ENCODE measurements around the gene MAST4. TPM values are rescaled to one million over a fixed set of nuclear protein-coding genes. Genes with fewer than 3 reads are reported as not detected.

Gene MAST4
- polyA plus RNA-seq, 2 donors, result 18.3 to 22.2 TPM

DNA sequence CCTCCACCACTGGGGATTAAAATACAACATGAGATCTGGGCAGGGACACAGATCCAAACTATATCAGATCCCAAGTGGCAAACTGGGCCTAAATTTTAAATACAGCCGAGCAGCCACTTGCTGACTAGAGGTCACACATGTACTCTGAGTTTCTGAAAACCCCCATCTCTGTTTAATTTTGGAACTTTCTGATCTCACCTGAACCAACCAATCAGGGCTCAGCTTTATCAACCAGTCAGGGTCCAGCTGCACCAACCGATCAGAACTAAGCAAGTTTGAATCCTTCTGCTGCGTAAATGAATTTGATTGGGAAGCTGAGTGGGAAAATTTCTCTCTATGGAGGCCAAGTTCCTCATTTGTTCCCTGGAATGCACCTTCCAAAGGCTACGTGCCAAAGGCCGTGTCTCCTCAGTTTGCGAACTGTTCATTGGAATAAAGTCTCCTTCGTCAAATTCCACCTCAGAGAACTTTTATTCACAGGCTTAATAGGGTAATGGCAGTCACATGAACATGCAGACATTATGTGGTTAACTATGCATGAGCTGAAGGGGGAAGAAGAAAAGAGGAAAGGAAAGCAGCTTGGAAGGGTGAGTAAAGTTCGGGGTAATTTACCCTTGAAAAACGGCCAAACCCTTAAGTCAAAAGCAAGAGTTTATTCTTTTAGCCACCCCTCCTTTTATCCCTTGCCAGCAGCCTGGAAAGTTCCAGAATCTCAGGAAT is 596.7 kb downstream of the MAST4 start:
- H3K4me1 ChIP-seq (ENCODE audit: control insufficient read depth in 2 of 2, insufficient read depth in 2 of 2, low read length in 1 of 2), result no peaks in the 10 kb centered on the region
- H3K9me3 ChIP-seq (ENCODE audit: control insufficient read depth in 2 of 2, insufficient read depth in 1 of 2, low read depth in 1 of 2, low read length in 1 of 2), result no peaks in the 10 kb centered on the region
- H3K4me3 ChIP-seq (ENCODE audit: low read depth in 1 of 2, low read length in 2 of 2), result no peak overlapping the region
- no peaks in the 10 kb centered on the region for H3K36me3 ChIP-seq (ENCODE audit: control insufficient read depth in 2 of 2, insufficient read depth in 2 of 2, low read length in 1 of 2)
- WGBS, 2 donors, result 50 to 52% methylated on average over 9 of the region's 9 CpGs
- H3K27ac ChIP-seq (ENCODE audit: low read depth in 2 of 2, low read length in 1 of 2), result no peak overlapping the region
- no peaks in the 10 kb centered on the region for H3K27me3 ChIP-seq (ENCODE audit: control insufficient read depth in 1 of 2, insufficient read depth in 2 of 2, low read length in 2 of 2)

DNA sequence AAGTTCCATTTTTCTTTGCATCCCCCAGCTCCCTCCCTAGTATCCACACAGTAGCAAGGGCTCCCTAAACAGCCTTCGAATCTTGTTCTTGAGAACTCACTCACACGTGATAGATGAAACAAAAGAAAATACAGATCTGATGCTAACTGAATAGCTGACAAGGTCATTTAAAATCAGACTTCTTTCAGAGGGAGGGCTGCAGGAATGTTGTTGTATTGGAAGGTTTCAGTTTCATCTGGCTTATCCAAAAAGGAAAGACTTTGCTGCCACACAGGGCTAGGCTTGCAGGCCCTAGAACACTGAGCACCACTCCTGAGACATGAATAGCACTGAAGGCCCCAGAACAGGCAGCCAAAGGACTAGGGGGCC is 597.2 kb downstream of the MAST4 start:
- no peaks in the 10 kb centered on the region for H3K4me1 ChIP-seq (ENCODE audit: control insufficient read depth in 2 of 2, insufficient read depth in 2 of 2, low read length in 1 of 2)
- H3K36me3 ChIP-seq (ENCODE audit: control insufficient read depth in 2 of 2, insufficient read depth in 2 of 2, low read length in 1 of 2), result no peaks in the 10 kb centered on the region
- H3K27ac ChIP-seq (ENCODE audit: low read depth in 2 of 2, low read length in 1 of 2), result no peak overlapping the region

DNA sequence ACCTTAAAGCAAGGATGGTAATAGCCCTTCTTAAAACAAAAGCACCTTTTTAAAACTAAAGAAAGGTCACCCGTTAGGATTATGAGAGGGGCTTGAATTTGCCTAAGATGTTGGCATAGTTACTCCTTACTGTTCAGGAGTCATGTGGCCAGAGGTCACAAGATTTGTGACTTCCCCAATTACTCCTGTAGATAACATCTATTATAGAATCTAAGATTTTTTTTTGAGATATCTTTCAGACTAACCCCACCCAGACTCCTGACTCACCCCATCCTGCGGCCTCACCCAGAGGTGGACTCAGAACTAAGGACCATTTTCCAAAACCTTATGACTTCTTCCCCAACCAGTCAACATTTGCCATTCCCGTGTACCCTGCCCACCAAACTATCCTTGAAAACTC is 598.0 kb downstream of the MAST4 start:
- no peak overlapping the region for H3K27ac ChIP-seq (ENCODE audit: low read depth in 2 of 2, low read length in 1 of 2)
- WGBS, 2 donors, result 84 to 89% methylated on average over 3 of the region's 3 CpGs

More for the DNA sequence above, 597.2 kb downstream of the MAST4 start:
- no peak overlapping the region for H3K4me3 ChIP-seq (ENCODE audit: low read depth in 1 of 2, low read length in 2 of 2)
- no peaks in the 10 kb centered on the region for H3K27me3 ChIP-seq (ENCODE audit: control insufficient read depth in 1 of 2, insufficient read depth in 2 of 2, low read length in 2 of 2)
- no peaks in the 10 kb centered on the region for H3K9me3 ChIP-seq (ENCODE audit: control insufficient read depth in 2 of 2, insufficient read depth in 1 of 2, low read depth in 1 of 2, low read length in 1 of 2)
- 26 to 35% methylated on average over 2 of the region's 2 CpGs for WGBS, 2 donors

DNA sequence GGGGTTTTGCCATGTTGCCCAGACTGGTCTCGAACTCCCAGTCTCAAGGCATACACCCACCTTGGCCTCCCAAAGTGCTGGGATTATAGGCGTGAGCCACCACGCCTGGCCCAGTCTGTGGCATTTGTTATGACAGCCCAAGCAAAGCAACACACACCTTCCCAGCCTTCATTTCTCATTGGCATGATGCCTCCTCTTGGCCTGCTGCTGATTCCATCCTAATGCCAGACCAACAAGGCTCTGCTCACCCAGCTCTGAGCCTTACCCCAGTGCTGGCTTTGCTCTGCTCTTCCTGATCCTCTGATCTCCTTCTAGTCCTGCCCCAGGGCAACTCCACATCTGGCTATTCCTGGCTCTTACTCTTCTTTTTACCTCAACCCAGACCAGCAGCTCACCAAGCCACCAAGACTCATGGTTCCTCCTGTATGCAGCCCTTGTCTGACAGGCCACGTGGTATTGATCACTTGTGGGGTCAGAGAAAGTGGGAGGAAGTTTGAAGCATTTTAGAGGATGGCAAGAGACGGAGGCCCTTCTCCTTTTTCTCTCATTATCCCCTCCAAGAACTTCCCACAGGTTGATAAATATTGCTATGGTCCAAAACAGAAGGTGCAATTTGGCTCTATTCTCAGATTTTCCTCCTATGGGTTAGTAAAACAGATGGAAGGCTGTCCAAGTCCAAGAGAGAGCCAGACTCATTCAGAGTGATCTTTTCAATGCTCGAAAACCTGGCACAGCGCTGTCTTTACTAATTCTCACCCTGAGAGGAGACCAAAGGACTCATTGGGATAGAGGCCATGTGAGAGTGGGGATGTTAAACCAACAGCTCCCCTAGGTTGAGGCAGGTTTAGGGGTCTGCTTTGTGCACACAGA is 599.4 kb downstream of the MAST4 start:
- no peaks in the 10 kb centered on the region for H3K4me1 ChIP-seq (ENCODE audit: control insufficient read depth in 2 of 2, insufficient read depth in 2 of 2, low read length in 1 of 2)
- H3K27me3 ChIP-seq (ENCODE audit: control insufficient read depth in 1 of 2, insufficient read depth in 2 of 2, low read length in 2 of 2), result no peaks in the 10 kb centered on the region
- no peak overlapping the region for H3K27ac ChIP-seq (ENCODE audit: low read depth in 2 of 2, low read length in 1 of 2)
- H3K9me3 ChIP-seq (ENCODE audit: control insufficient read depth in 2 of 2, insufficient read depth in 1 of 2, low read depth in 1 of 2, low read length in 1 of 2), result no peaks in the 10 kb centered on the region
- WGBS, 2 donors, result 79 to 83% methylated on average over 7 of the region's 7 CpGs
- H3K36me3 ChIP-seq (ENCODE audit: control insufficient read depth in 2 of 2, insufficient read depth in 2 of 2, low read length in 1 of 2), result no peaks in the 10 kb centered on the region
- no peak overlapping the region for H3K4me3 ChIP-seq (ENCODE audit: low read depth in 1 of 2, low read length in 2 of 2)

More for the DNA sequence above, 598.0 kb downstream of the MAST4 start:
- H3K9me3 ChIP-seq (ENCODE audit: control insufficient read depth in 2 of 2, insufficient read depth in 1 of 2, low read depth in 1 of 2, low read length in 1 of 2), result no peaks in the 10 kb centered on the region
- no peaks in the 10 kb centered on the region for H3K36me3 ChIP-seq (ENCODE audit: control insufficient read depth in 2 of 2, insufficient read depth in 2 of 2, low read length in 1 of 2)
- H3K27me3 ChIP-seq (ENCODE audit: control insufficient read depth in 1 of 2, insufficient read depth in 2 of 2, low read length in 2 of 2), result no peaks in the 10 kb centered on the region
- no peak overlapping the region for H3K4me3 ChIP-seq (ENCODE audit: low read depth in 1 of 2, low read length in 2 of 2)
- H3K4me1 ChIP-seq (ENCODE audit: control insufficient read depth in 2 of 2, insufficient read depth in 2 of 2, low read length in 1 of 2), result no peaks in the 10 kb centered on the region

DNA sequence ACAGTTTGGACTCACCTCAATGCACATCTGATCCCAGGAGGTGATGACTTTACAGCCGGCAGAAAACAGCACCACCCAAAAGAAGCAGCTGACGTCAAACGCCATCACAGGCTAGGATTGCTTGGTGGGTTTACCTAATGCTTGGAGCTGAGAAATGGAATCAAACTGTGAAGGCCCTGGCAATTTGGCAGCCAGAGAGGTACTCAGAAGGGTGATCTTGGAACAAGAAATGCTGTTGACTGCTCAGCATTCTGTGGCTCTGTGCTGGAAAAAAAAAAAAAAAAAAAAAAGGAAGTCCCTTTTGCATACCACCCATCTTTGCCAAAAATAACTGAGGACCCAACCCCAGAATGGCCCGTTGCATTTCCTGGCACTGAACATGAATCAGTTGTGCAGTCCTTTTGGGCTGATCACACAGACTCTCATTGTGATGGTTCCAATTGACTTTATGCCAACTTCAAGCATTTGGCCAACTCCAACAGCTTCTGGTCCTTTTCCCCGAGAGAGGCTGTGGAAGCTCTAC is 600.4 kb downstream of the MAST4 start, which contains the start of gene CD180:
CD180 (minus strand) TSS at position 263 of the 523 bp plus-strand sequence; CDS start at position 105, 158 bp downstream.
- H3K27me3 ChIP-seq (ENCODE audit: control insufficient read depth in 1 of 2, insufficient read depth in 2 of 2, low read length in 2 of 2), result no peaks in the 10 kb centered on the region
- 52 to 54% methylated on average over 5 of the region's 5 CpGs for WGBS, 2 donors
- no peak within 1 kb of the TSS for H3K27ac ChIP-seq (ENCODE audit: low read depth in 2 of 2, low read length in 1 of 2)
- H3K36me3 ChIP-seq (ENCODE audit: control insufficient read depth in 2 of 2, insufficient read depth in 2 of 2, low read length in 1 of 2), result no peaks in the 10 kb centered on the region
- H3K9me3 ChIP-seq (ENCODE audit: control insufficient read depth in 2 of 2, insufficient read depth in 1 of 2, low read depth in 1 of 2, low read length in 1 of 2), result no peaks in the 10 kb centered on the region
- H3K4me1 ChIP-seq (ENCODE audit: control insufficient read depth in 2 of 2, insufficient read depth in 2 of 2, low read length in 1 of 2), result no peaks in the 10 kb centered on the region
- no peak within 1 kb of the TSS for H3K4me3 ChIP-seq (ENCODE audit: low read depth in 1 of 2, low read length in 2 of 2)

DNA sequence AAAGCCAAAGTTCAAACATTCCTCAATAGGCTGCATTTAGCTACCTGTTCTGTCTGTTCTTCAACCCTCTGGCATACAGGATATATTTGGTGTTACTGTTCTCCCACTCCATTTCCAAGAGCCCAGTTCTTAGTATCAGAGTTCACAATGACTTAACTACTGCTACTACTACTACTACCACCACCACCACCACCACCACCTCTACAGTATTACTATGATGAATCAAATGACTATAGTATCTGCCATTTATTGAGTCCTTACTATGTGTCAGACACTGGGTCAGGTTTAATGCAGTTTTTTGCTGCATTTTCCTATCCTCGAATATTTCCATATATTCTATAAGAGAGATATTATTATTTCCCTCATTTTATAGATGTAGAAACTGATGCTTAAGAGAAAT is 601.3 kb downstream of the MAST4 start:
- H3K9me3 ChIP-seq (ENCODE audit: control insufficient read depth in 2 of 2, insufficient read depth in 1 of 2, low read depth in 1 of 2, low read length in 1 of 2), result no peaks in the 10 kb centered on the region
- H3K4me3 ChIP-seq (ENCODE audit: low read depth in 1 of 2, low read length in 2 of 2), result no peak overlapping the region
- no peaks in the 10 kb centered on the region for H3K4me1 ChIP-seq (ENCODE audit: control insufficient read depth in 2 of 2, insufficient read depth in 2 of 2, low read length in 1 of 2)
- no peaks in the 10 kb centered on the region for H3K27me3 ChIP-seq (ENCODE audit: control insufficient read depth in 1 of 2, insufficient read depth in 2 of 2, low read length in 2 of 2)
- no peak overlapping the region for H3K27ac ChIP-seq (ENCODE audit: low read depth in 2 of 2, low read length in 1 of 2)
- H3K36me3 ChIP-seq (ENCODE audit: control insufficient read depth in 2 of 2, insufficient read depth in 2 of 2, low read length in 1 of 2), result no peaks in the 10 kb centered on the region
- WGBS, 2 donors, result 95% methylated on average over 1 of the region's 1 CpG

DNA sequence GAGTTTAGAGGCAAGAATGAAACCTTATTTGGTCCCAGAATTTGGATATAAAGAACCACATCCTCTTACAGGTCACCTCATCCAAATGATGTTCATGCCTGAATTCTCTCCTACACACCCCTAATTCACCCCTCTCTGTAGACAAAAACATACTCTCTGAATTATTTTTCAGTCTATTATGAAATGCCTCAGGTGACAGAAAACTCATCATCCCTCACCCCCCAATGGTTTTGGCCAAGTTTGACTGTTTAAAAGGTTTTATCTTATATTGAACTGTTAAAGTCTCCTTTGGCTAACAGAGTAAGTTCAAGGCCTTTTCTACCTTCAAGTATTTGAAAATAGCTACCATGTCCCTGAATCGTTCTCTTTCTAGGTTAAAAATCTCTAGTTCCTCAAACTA is 602.7 kb downstream of the MAST4 start:
- Histone ChIP-seq H3K27ac (ENCODE audit: low read depth in 2 of 2, low read length in 1 of 2) (no peak overlapping the region), H3K9me3 (ENCODE audit: control insufficient read depth in 2 of 2, insufficient read depth in 1 of 2, low read depth in 1 of 2, low read length in 1 of 2) (no peaks in the 10 kb centered on the region), H3K4me3 (ENCODE audit: low read depth in 1 of 2, low read length in 2 of 2) (no peak overlapping the region), H3K36me3 (ENCODE audit: control insufficient read depth in 2 of 2, insufficient read depth in 2 of 2, low read length in 1 of 2) (no peaks in the 10 kb centered on the region), H3K4me1 (ENCODE audit: control insufficient read depth in 2 of 2, insufficient read depth in 2 of 2, low read length in 1 of 2) (no peaks in the 10 kb centered on the region), H3K27me3 (ENCODE audit: control insufficient read depth in 1 of 2, insufficient read depth in 2 of 2, low read length in 2 of 2) (no peaks in the 10 kb centered on the region)
- WGBS, 2 donors, result 78 to 88% methylated on average over 1 of the region's 1 CpG

DNA sequence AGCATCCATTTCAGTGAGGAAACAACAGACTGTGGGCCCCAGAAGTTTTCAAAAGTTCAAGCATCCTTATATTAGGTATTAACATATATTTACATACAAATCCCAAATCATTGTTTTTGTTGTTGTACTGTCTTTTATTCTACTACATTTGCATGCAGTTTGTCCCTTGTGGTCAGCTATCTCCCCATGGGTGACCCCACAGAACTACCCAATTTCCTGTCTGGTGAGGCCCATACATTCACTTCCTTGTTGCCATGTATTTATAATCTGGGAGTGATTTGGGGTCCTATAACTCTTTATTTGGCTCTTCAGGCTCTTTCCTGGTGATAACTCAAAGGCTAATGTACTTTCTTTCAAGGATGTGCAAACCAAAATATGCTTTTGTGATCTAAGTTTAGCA is 603.7 kb downstream of the MAST4 start:
- no peaks in the 10 kb centered on the region for H3K9me3 ChIP-seq (ENCODE audit: control insufficient read depth in 2 of 2, insufficient read depth in 1 of 2, low read depth in 1 of 2, low read length in 1 of 2)

DNA sequence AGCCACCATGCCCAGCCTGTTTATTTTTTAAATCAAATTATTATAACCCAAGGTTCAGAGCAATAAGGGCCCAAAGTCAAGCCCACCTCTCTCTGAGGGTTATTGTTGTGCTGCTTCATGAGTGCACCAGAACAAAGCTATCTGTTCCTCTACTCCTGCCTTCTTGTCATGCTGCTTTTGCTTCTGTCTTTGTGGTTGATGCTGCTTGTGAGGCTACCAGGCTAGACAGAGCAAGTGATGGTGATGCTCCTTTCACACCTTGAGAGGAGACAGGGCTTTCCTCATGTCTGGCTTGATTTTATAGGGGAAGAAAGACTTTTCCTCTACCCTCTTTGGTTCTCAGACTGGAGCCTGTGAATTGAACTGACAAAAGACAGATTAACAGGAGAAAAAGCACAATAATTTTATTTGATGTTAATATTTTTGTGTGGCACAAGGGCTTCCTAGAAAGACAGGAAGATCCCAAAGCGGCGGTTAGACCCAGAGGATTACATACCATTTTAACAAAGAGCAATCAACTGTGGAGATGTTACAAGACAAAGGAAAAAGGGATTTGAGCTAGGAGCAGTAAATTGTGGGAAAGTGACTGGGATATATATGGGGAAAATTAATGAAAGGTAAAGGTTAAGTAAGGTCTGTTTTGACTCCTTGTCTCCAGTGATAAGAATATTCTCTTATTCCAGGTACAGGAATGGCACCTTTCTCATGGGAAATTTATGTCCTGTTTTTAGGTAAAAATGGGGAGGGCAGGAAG is 604.8 kb downstream of the MAST4 start:
- H3K27ac ChIP-seq (ENCODE audit: low read depth in 2 of 2, low read length in 1 of 2), result no peak overlapping the region
- no peaks in the 10 kb centered on the region for H3K36me3 ChIP-seq (ENCODE audit: control insufficient read depth in 2 of 2, insufficient read depth in 2 of 2, low read length in 1 of 2)
- 96 to 97% methylated on average over 2 of the region's 2 CpGs for WGBS, 2 donors
- H3K27me3 ChIP-seq (ENCODE audit: control insufficient read depth in 1 of 2, insufficient read depth in 2 of 2, low read length in 2 of 2), result no peaks in the 10 kb centered on the region
- H3K4me1 ChIP-seq (ENCODE audit: control insufficient read depth in 2 of 2, insufficient read depth in 2 of 2, low read length in 1 of 2), result peaks cover 0 to 1% of the 10 kb centered on the region in 2 donors
- H3K4me3 ChIP-seq (ENCODE audit: low read depth in 1 of 2, low read length in 2 of 2), result no peak overlapping the region
- H3K9me3 ChIP-seq (ENCODE audit: control insufficient read depth in 2 of 2, insufficient read depth in 1 of 2, low read depth in 1 of 2, low read length in 1 of 2), result no peaks in the 10 kb centered on the region

More for the DNA sequence above, 603.7 kb downstream of the MAST4 start:
- H3K27ac ChIP-seq (ENCODE audit: low read depth in 2 of 2, low read length in 1 of 2), result no peak overlapping the region
- H3K36me3 ChIP-seq (ENCODE audit: control insufficient read depth in 2 of 2, insufficient read depth in 2 of 2, low read length in 1 of 2), result no peaks in the 10 kb centered on the region
- H3K4me1 ChIP-seq (ENCODE audit: control insufficient read depth in 2 of 2, insufficient read depth in 2 of 2, low read length in 1 of 2), result no peaks in the 10 kb centered on the region
- H3K27me3 ChIP-seq (ENCODE audit: control insufficient read depth in 1 of 2, insufficient read depth in 2 of 2, low read length in 2 of 2), result no peaks in the 10 kb centered on the region
- H3K4me3 ChIP-seq (ENCODE audit: low read depth in 1 of 2, low read length in 2 of 2), result no peak overlapping the region

Data from esophagus (tissue), 2 donors.